H9 (cell line): Measurements from ENCODE around the gene TENT5C. TPM values are rescaled to one million over a fixed set of nuclear protein-coding genes. Genes with fewer than 3 reads are reported as not detected.

ENCODE experiments used
- DNase-seq: peaks from one replicate; pipeline ENCODE4 v3.0.0-alpha.2; 2017
- H2AFZ ChIP-seq: one replicate; pipeline ENCODE4 v1.6.1; 2013; ENCODE audit warnings: mild to moderate bottlenecking, low read length, control low read depth, moderate library complexity
- H2AK5ac ChIP-seq: 2 replicates; pipeline ENCODE4 v1.6.1; 2013; ENCODE audit warnings: low read length, control low read depth, mixed read lengths; ENCODE audit not compliant: insufficient read length
- H2BK120ac ChIP-seq: one replicate; pipeline ENCODE4 v1.6.1; 2013; ENCODE audit warnings: low read depth, mild to moderate bottlenecking, low read length, control low read depth, inconsistent platforms; ENCODE audit not compliant: poor library complexity, severe bottlenecking
- H2BK12ac ChIP-seq: 2 replicates; pipeline ENCODE4 v1.6.1; 2013; ENCODE audit warnings: low read length, control low read depth, mixed read lengths, low read depth; ENCODE audit not compliant: insufficient read length
- H2BK15ac ChIP-seq: 2 replicates; pipeline ENCODE4 v1.6.1; 2013; ENCODE audit warnings: low read depth, low read length, control low read depth
- H2BK20ac ChIP-seq: one replicate; pipeline ENCODE4 v1.6.1; 2013; ENCODE audit warnings: low read depth, mild to moderate bottlenecking, low read length, control low read depth, inconsistent platforms; ENCODE audit not compliant: poor library complexity, severe bottlenecking
- H2BK5ac ChIP-seq: 2 replicates; pipeline ENCODE4 v1.6.1; 2013; ENCODE audit warnings: low read length, control low read depth, mixed read lengths; ENCODE audit not compliant: insufficient read length
- H3K14ac ChIP-seq: 2 replicates; pipeline ENCODE4 v1.6.1; 2013; ENCODE audit warnings: low read length, control low read depth; ENCODE audit not compliant: insufficient read depth
- H3K18ac ChIP-seq: 2 replicates; pipeline ENCODE4 v1.6.1; 2013; ENCODE audit warnings: low read depth, mild to moderate bottlenecking, mixed read lengths, low read length, control low read depth; ENCODE audit not compliant: insufficient read length
- H3K23ac ChIP-seq: 2 replicates; pipeline ENCODE4 v1.6.1; 2013; ENCODE audit warnings: low read length, control low read depth, mixed read lengths, low read depth; ENCODE audit not compliant: insufficient read length
- H3K23me2 ChIP-seq: 2 replicates; pipeline ENCODE4 v1.6.1; 2013; ENCODE audit warnings: low read depth, mild to moderate bottlenecking, mixed read lengths, low read length, control low read depth; ENCODE audit not compliant: insufficient read length, poor library complexity, severe bottlenecking
- H3K27ac ChIP-seq: 2 replicates; pipeline ENCODE4 v1.5.1; 2013; ENCODE audit warnings: low read length, control low read depth, mixed read lengths, low read depth; ENCODE audit not compliant: insufficient read length
- H3K27me3 ChIP-seq: 2 replicates; pipeline ENCODE4 v1.6.1; 2013; ENCODE audit warnings: low read length, control low read depth, inconsistent platforms; ENCODE audit not compliant: insufficient read depth
- H3K4ac ChIP-seq: 2 replicates; pipeline ENCODE4 v1.6.1; 2013; ENCODE audit warnings: low read depth, mild to moderate bottlenecking, control low read depth, inconsistent platforms, low read length, moderate library complexity
- H3K4me1 ChIP-seq: 2 replicates; pipeline ENCODE4 v1.6.1; 2013; ENCODE audit warnings: low read length, control low read depth, inconsistent platforms; ENCODE audit not compliant: insufficient read depth
- H3K4me2 ChIP-seq: 2 replicates; pipeline ENCODE4 v1.6.1; 2013; ENCODE audit warnings: low read length, control low read depth, mixed read lengths; ENCODE audit not compliant: insufficient read length, insufficient read depth
- H3K56ac ChIP-seq: 2 replicates; pipeline ENCODE4 v1.6.1; 2013; ENCODE audit warnings: low read depth, mild to moderate bottlenecking, mixed read lengths, low read length, control low read depth; ENCODE audit not compliant: insufficient read length
- H3K79me1 ChIP-seq: 2 replicates; pipeline ENCODE4 v1.6.1; 2013; ENCODE audit warnings: low read depth, mild to moderate bottlenecking, moderate library complexity, low read length, control low read depth, inconsistent platforms; ENCODE audit not compliant: insufficient read depth, poor library complexity, severe bottlenecking
- H3K79me2 ChIP-seq: 2 replicates; pipeline ENCODE4 v1.6.1; 2013; ENCODE audit warnings: low read length, control low read depth, inconsistent platforms; ENCODE audit not compliant: insufficient read depth
- H3K9ac ChIP-seq: 2 replicates; pipeline ENCODE4 v1.6.1; 2013; ENCODE audit warnings: low read length, control low read depth, mixed read lengths; ENCODE audit not compliant: insufficient read length; ENCODE audit errors: extremely low read depth
- H3K9me3 ChIP-seq: one replicate; pipeline ENCODE4 v1.6.1; 2013; ENCODE audit warnings: low read depth, low read length, inconsistent platforms; ENCODE audit not compliant: control insufficient read depth
- H3T11ph ChIP-seq: one replicate; pipeline ENCODE4 v1.6.1; 2013; ENCODE audit warnings: mild to moderate bottlenecking, low read length, control low read depth, inconsistent platforms
- H4K20me1 ChIP-seq: one replicate; pipeline ENCODE4 v1.6.1; 2013; ENCODE audit not compliant: control insufficient read depth, insufficient read length, insufficient read depth
- H4K5ac ChIP-seq: 2 replicates; pipeline ENCODE4 v1.6.1; 2013; ENCODE audit warnings: low read depth, mild to moderate bottlenecking, mixed read lengths, low read length, control low read depth; ENCODE audit not compliant: insufficient read length
- H4K8ac ChIP-seq: replicated peaks from 2 replicates; pipeline ENCODE4 v1.6.1; 2013; ENCODE audit warnings: low read length, control low read depth, mixed read lengths, low read depth; ENCODE audit not compliant: insufficient read length
- H4K91ac ChIP-seq: 2 replicates; pipeline ENCODE4 v1.6.1; 2013; ENCODE audit warnings: low read depth, mild to moderate bottlenecking, moderate library complexity, mixed read lengths, low read length, control low read depth; ENCODE audit not compliant: insufficient read length
- H3K27ac Mint-ChIP-seq, 3 experiments: 2 replicates in 2 of 3; 3 replicates in 1 of 3; pipeline ENCODE4 v1.8.0; 2020 to 2021; ENCODE audit warnings: mixed read lengths in 3 of 3, mild to moderate bottlenecking in 1 of 3, moderate library complexity in 1 of 3
- H3K27me3 Mint-ChIP-seq: 2 replicates; pipeline ENCODE4 v1.8.0; 2021; ENCODE audit warnings: low read depth, mild to moderate bottlenecking, moderate library complexity, mixed read lengths
- H3K36me3 Mint-ChIP-seq, 3 experiments: 2 replicates in 2 of 3; 3 replicates in 1 of 3; pipeline ENCODE4 v1.8.0; 2020 to 2021; ENCODE audit warnings: low read depth in 3 of 3, mixed read lengths in 3 of 3; ENCODE audit not compliant: insufficient read depth in 1 of 3
- H3K4me1 Mint-ChIP-seq, 2 experiments: 2 replicates each; pipeline ENCODE4 v1.8.0; 2020; ENCODE audit warnings: mixed read lengths in 2 of 2
- H3K4me3 Mint-ChIP-seq, 2 experiments: 2 replicates in 1 of 2; 3 replicates in 1 of 2; pipeline ENCODE4 v1.8.0; 2020 to 2021; ENCODE audit warnings: mild to moderate bottlenecking in 2 of 2, mixed read lengths in 2 of 2, moderate library complexity in 1 of 2
- H3K9me3 Mint-ChIP-seq, 2 experiments: 2 replicates in 1 of 2; 3 replicates in 1 of 2; pipeline ENCODE4 v1.8.0; 2020; ENCODE audit warnings: mild to moderate bottlenecking in 2 of 2, mixed read lengths in 2 of 2, moderate library complexity in 1 of 2
- WGBS: extraction: QIAGEN DNeasy Blood & Tissue Kit; methylation state at CpG from one replicate; pipeline ENCODE4 v1.1.7; 2013; ENCODE audit warnings: missing lambda C conversion rate, low lambda C conversion rate, mixed read lengths; ENCODE audit not compliant: insufficient read length; ENCODE audit errors: extremely low coverage; 5-methylcytosine and 5-hydroxymethylcytosine counted together
- total RNA-seq: library from RNA; stranded (reverse); gene quantifications from 2 replicates; pipeline ENCODE4 v1.2.1, GENCODE V29; 2021
- TF ChIP-seq, protein P1 (sequence below): fragments of 200-600 bp; sonication (generic); conservative IDR thresholded peaks from 3 replicates; pipeline ENCODE4 v1.8.0; 2021; ENCODE audit warnings: antibody characterized with exemption, mild to moderate bottlenecking

The TENT5C gene
- total RNA-seq, 1 experiment from 2014 or later = 0.37 TPM

DNA sequence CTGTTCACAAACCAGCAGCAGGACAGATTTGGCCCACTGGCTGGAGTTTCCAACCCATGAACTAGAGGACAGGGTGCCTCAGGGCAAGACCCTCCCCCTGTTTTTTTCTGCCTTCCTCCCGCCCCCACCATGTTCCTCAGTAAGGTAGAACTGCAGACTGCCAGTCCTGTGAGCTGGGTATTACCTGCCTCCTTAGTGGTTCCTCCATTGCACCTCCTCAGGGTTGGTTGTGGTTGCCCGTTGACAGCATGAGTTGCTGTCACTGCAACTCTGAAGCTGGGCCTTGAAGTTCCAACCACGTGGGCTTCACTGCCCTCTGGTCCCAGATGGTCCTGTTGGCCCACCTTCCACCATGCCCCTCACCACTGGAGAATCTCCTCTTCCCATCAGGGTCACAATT lies 28.8 kb downstream of the TENT5C start:
- no peak overlapping the region; a peak in 1 of 7 replicates for H3K27ac Mint-ChIP-seq
- no peak overlapping the region for H2BK5ac ChIP-seq
- H2BK120ac ChIP-seq = no peak overlapping the region
- no peak overlapping the region for H4K8ac ChIP-seq
- no peak overlapping the region for H4K91ac ChIP-seq
- H3K9ac ChIP-seq = no peak overlapping the region
- H3K4me1 ChIP-seq = peaks cover 2% of the 10 kb centered on the region; the same call in 1 of the 2 replicates
- no peak overlapping the region for H3K4ac ChIP-seq
- H3K56ac ChIP-seq = no peak overlapping the region
- no peak overlapping the region for H2AK5ac ChIP-seq
- no peak overlapping the region for H4K5ac ChIP-seq
- no peak overlapping the region for H3K4me2 ChIP-seq
- H3K27me3 ChIP-seq = no peaks in the 10 kb centered on the region
- no peaks in the 10 kb centered on the region for H3K9me3 Mint-ChIP-seq
- no peak overlapping the region for H2AFZ ChIP-seq
- no peak overlapping the region for H3K18ac ChIP-seq
- H3K14ac ChIP-seq = no peak overlapping the region
- no peak overlapping the region for H2BK15ac ChIP-seq
- no peak for DNase-seq
- TF ChIP-seq, protein P1, sequence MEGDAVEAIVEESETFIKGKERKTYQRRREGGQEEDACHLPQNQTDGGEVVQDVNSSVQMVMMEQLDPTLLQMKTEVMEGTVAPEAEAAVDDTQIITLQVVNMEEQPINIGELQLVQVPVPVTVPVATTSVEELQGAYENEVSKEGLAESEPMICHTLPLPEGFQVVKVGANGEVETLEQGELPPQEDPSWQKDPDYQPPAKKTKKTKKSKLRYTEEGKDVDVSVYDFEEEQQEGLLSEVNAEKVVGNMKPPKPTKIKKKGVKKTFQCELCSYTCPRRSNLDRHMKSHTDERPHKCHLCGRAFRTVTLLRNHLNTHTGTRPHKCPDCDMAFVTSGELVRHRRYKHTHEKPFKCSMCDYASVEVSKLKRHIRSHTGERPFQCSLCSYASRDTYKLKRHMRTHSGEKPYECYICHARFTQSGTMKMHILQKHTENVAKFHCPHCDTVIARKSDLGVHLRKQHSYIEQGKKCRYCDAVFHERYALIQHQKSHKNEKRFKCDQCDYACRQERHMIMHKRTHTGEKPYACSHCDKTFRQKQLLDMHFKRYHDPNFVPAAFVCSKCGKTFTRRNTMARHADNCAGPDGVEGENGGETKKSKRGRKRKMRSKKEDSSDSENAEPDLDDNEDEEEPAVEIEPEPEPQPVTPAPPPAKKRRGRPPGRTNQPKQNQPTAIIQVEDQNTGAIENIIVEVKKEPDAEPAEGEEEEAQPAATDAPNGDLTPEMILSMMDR = no peak
- H3K4me1 Mint-ChIP-seq = peaks cover 23 to 27% of the 10 kb centered on the region in 2 experiments
- H3K79me2 ChIP-seq = no peaks in the 10 kb centered on the region
- H4K20me1 ChIP-seq = no peaks in the 10 kb centered on the region
- no CpG with 5 or more reads among the region's 3 CpGs for WGBS
- H3K4me3 Mint-ChIP-seq = no peak overlapping the region
- no peaks in the 10 kb centered on the region; the same call in 1 of the 2 replicates for H3K27me3 Mint-ChIP-seq
- no peak overlapping the region for H3K27ac ChIP-seq
- H2BK20ac ChIP-seq = no peak overlapping the region
- no peaks in the 10 kb centered on the region for H3K23me2 ChIP-seq
- no peaks in the 10 kb centered on the region for H3K9me3 ChIP-seq
- H3K79me1 ChIP-seq = no peaks in the 10 kb centered on the region
- H2BK12ac ChIP-seq = no peak overlapping the region
- H3K36me3 Mint-ChIP-seq = no peaks in the 10 kb centered on the region
- H3K23ac ChIP-seq = no peak overlapping the region
- H3T11ph ChIP-seq = no peak overlapping the region
